NT2/D1 (cell line): ENCODE measurements around the gene POMT2.

ENCODE experiments used
- DNase-seq: peaks from one replicate; pipeline ENCODE4 v3.0.0-alpha.2; 2011; ENCODE audit warnings: low read depth, low spot score
- H3K27me3 ChIP-seq: 2 replicates; pipeline ENCODE4 v1.6.0; 2011; ENCODE audit warnings: mild to moderate bottlenecking; ENCODE audit not compliant: insufficient read length, insufficient read depth
- H3K36me3 ChIP-seq: 2 replicates; pipeline ENCODE4 v1.6.1; 2011; ENCODE audit warnings: mild to moderate bottlenecking, low read length, mixed read lengths; ENCODE audit not compliant: insufficient read depth, insufficient read length
- H3K4me1 ChIP-seq: 2 replicates; pipeline ENCODE4 v1.5.1; 2011; ENCODE audit not compliant: insufficient read depth, insufficient read length
- H3K4me3 ChIP-seq: 2 replicates; pipeline ENCODE4 v1.5.1; 2011; ENCODE audit warnings: low read depth; ENCODE audit not compliant: insufficient read length
- H3K9ac ChIP-seq: 2 replicates; pipeline ENCODE4 v1.6.0; 2011; ENCODE audit warnings: low read depth; ENCODE audit not compliant: insufficient read length
- H3K9me3 ChIP-seq: 2 replicates; pipeline ENCODE4 v1.5.1; 2011; ENCODE audit warnings: mild to moderate bottlenecking, low read length; ENCODE audit not compliant: insufficient read depth
- SUZ12 ChIP-seq: IDR thresholded peaks from 2 replicates; pipeline ENCODE4 v1.6.1; 2011; ENCODE audit not compliant: insufficient read length, insufficient read depth; ENCODE audit errors: extremely low read depth
- YY1 ChIP-seq: IDR thresholded peaks from 2 replicates; pipeline ENCODE4 v1.6.1; 2011; ENCODE audit not compliant: insufficient read length, insufficient read depth
- ZNF274 ChIP-seq: IDR thresholded peaks from 2 replicates; pipeline ENCODE4 v1.6.1; 2011; ENCODE audit warnings: mild to moderate bottlenecking, low read depth, low read length

POMT2 gene

DNA sequence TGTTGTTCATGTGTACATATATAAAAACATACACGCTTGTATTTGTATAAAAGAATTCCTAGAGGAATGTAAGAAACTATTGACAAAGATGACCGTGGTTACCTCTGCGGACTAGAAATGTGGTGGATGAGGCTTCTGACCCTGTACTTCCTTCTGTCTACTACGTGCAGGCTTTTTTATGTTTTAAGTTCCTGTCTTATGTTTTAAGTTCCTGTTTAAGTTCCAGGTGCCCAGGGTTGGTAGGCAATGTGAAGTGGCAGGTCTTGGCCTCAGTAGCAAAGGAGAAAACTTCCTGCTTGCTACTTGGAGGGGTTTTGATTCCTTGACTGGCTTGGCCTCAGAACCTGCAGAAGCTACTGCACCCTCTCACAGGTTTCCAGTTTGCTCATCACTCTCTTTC lies 11.6 kb downstream of the POMT2 start:
- peaks cover 12% of the 10 kb centered on the region for H3K36me3 ChIP-seq
- H3K9ac ChIP-seq, result no peak overlapping the region
- DNase-seq, result no peak
- H3K27me3 ChIP-seq, result no peaks in the 10 kb centered on the region
- no peak overlapping the region for H3K4me3 ChIP-seq
- H3K4me1 ChIP-seq, result peaks cover 4% of the 10 kb centered on the region
- no peaks in the 10 kb centered on the region for H3K9me3 ChIP-seq
- no peak for TF ChIP-seq SUZ12
- no peak for TF ChIP-seq ZNF274
- TF ChIP-seq YY1, result no peak

DNA sequence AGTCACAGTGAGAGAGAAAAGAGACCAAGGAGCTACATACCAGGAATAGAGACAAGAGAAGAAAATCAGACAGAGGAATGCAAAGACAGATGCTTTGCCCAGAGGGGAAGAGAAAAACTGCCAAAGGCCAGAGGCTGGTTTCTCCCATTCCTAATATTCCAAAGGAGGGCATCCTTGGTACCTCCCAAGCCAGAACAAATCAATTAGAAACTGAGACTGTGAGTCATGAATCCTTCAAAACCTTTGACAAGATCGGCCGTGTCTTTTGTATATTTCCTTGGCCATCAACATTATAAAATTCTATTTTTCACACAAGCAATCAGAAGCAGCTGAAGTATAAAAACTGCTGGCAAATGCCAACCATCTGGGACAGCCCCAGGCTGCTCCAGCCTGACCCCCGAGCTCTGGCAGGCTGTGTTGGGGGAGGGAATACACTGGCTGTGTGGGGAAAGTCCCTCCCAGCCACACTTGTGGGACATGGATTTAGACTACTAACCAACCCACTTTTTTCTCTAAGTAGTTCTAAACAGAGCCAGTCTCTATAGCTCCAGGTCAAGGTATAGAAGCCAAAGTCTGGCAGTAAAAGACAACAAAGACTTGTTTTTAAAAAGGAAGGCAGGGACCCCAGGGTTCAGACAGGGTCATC lies 13.7 kb downstream of the POMT2 start:
- H3K9me3 ChIP-seq, result no peaks in the 10 kb centered on the region
- no peak overlapping the region for H3K9ac ChIP-seq
- H3K27me3 ChIP-seq, result no peaks in the 10 kb centered on the region
- peaks cover 16% of the 10 kb centered on the region for H3K36me3 ChIP-seq
- no peak for DNase-seq
- no peak overlapping the region for H3K4me3 ChIP-seq
- TF ChIP-seq SUZ12 (no peak), ZNF274 (no peak), YY1 (no peak)
- peaks cover 10% of the 10 kb centered on the region for H3K4me1 ChIP-seq

DNA sequence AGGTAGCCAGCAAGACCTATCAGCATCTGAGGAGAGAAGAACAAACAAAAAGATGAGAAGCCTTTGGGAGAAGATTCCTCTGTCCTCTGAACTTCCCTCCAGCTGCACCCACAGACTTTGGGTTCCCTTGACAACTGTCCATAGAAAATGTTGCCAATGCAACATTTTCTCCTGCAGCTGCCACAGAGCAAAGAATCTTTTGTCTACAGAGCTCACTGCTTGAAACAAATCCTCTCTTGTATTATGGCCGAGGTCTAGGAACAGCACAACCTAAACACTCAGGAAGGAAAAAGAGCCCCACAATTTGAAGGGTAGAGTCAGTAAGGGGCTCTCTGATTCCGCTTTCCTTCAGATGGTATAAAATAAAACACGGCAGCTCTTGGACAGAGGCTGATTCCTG lies 14.3 kb downstream of the POMT2 start:
- no peaks in the 10 kb centered on the region for H3K27me3 ChIP-seq
- DNase-seq, result no peak

DNA sequence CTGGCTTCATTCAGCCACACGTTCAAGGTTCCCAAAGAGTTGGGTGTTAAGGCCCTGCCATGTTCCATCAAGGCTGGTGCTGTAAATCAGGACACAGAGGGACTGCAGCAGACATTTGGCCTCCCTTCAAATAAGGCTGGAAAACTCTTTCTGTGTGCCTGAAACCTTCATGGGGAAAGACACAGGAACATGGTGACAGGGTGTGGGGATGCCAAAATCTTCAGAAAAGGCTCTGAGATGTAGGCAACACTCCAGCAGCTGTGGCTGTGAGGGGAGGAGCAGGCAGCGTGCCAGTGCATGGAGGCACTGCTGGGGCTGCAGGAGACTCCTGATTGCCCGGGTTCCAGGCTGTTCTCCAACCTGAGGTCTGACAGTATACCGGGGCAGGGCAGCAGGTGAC lies 15.0 kb downstream of the POMT2 start:
- no peaks in the 10 kb centered on the region for H3K27me3 ChIP-seq
- H3K36me3 ChIP-seq, result peaks cover 21% of the 10 kb centered on the region
- no peak overlapping the region for H3K4me3 ChIP-seq
- no peaks in the 10 kb centered on the region for H3K9me3 ChIP-seq
- peaks cover 12% of the 10 kb centered on the region for H3K4me1 ChIP-seq
- no peak overlapping the region for H3K9ac ChIP-seq
- no peak for DNase-seq
- no peak for TF ChIP-seq ZNF274
- TF ChIP-seq SUZ12, result no peak
- no peak for TF ChIP-seq YY1

More for the DNA sequence above, 14.3 kb downstream of the POMT2 start:
- no peak for TF ChIP-seq YY1
- TF ChIP-seq ZNF274, result no peak
- no peak for TF ChIP-seq SUZ12
- no peak overlapping the region for H3K4me3 ChIP-seq
- H3K9me3 ChIP-seq, result no peaks in the 10 kb centered on the region
- peaks cover 22% of the 10 kb centered on the region for H3K36me3 ChIP-seq
- H3K4me1 ChIP-seq, result peaks cover 10% of the 10 kb centered on the region
- no peak overlapping the region for H3K9ac ChIP-seq

DNA sequence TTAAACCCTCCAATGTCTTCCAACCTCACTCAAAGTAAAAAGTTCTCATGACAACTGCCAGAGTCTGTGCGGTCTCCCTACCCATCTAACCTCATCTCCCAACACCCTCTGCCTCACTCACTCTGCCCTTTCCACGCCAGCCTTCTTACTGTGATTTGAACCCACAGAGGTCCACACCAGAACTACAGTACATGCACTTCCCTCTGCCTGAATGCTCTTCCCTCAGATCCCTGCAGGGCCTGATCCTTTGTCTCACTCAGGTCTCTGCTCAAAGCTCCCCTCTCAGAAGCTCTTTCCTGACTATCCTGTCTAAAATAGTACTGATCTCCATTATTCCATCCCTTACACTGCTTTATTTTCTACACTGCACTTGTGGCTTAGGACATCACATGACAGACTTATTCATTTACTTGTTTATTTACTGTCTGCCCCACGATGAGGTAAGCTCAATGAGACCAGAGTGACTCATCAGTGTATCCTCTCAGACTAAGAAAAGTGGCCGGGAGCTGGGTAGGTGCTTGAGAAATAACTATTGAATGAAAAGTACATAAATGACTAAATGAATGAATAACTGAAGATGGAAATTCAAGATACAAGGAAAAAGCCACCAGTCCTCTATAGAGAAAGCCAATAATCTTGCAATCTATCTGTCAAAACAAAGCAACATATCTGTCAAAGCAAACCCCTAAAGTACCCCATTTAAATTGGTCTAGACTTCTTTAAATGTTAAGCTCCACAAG lies 17.1 kb downstream of the POMT2 start:
- Histone ChIP-seq H3K27me3 (no peaks in the 10 kb centered on the region), H3K9me3 (no peaks in the 10 kb centered on the region), H3K9ac (no peak overlapping the region), H3K4me1 (peaks cover 12% of the 10 kb centered on the region), H3K4me3 (no peak overlapping the region), H3K36me3 (peaks cover 35% of the 10 kb centered on the region)
- DNase-seq, result no peak
- TF ChIP-seq YY1 (no peak), SUZ12 (no peak), ZNF274 (no peak)

DNA sequence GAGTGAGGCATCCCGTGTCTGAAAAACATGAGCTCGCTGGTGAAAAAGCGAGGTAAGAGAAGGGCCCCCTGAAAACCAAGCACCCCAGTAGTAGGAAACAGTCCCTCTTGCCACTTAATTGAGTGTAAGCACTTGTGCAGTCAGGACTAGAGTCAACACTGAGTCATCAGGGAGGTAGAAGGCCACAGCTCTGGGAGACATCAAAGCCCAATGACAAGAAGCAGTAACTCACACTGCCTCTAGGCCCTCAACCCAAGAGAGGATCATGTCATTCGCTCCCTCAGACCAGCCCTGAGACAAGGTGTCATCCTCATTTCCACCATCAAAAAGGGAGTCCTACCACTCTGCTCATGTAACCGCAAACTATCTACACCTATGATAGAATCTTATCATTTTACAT lies 17.8 kb downstream of the POMT2 start:
- H3K9ac ChIP-seq, result no peak overlapping the region
- H3K27me3 ChIP-seq, result no peaks in the 10 kb centered on the region
- DNase-seq, result no peak
- TF ChIP-seq YY1 (no peak), SUZ12 (no peak), ZNF274 (no peak)
- no peaks in the 10 kb centered on the region for H3K9me3 ChIP-seq
- peaks cover 41% of the 10 kb centered on the region for H3K36me3 ChIP-seq
- H3K4me3 ChIP-seq, result no peak overlapping the region
- H3K4me1 ChIP-seq, result peaks cover 12% of the 10 kb centered on the region

DNA sequence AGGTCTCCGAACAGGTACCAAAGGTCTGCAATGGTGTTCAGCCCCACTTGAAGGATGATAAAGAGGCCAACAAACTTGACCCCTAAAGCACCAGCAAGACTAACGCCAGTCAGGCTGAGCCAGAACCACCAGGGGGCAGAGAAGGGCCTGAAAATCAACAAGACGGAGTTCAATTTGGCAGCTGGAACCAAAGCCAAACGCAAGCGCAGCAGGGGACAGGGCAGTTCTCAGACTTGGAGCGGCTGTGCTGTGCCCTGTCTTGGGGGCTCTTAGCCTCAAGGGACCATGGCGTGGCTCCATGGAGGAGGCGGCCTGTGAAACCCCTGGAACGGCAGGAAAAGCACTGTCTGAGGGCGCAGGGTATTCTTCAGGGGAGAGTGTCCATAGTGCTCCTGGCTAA lies 19.6 kb downstream of the POMT2 start:
- Histone ChIP-seq H3K36me3 (peaks cover 55% of the 10 kb centered on the region), H3K4me3 (no peak overlapping the region), H3K9ac (peak overlapping the region; percentile 44), H3K4me1 (peaks cover 7% of the 10 kb centered on the region), H3K27me3 (no peaks in the 10 kb centered on the region), H3K9me3 (no peaks in the 10 kb centered on the region)
- peak; percentile 67 for DNase-seq
- TF ChIP-seq SUZ12 (no peak), YY1 (no peak), ZNF274 (no peak)
